Hepatocyte (in vitro differentiated cells): ENCODE results near the gene TESMIN.

Experiments used
- CTCF ChIP-seq: fragments of 200-600 bp; sonication (generic); IDR thresholded peaks from 2 replicates; pipeline ENCODE4 v1.5.1; 2016; ENCODE audit warnings: antibody characterized with exemption, mild to moderate bottlenecking; ENCODE audit not compliant: poor library complexity
- EZH2 ChIP-seq: fragments of 200-600 bp; sonication (generic); IDR thresholded peaks from 2 replicates; pipeline ENCODE4 v1.6.1; 2016; ENCODE audit warnings: antibody characterized with exemption, mild to moderate bottlenecking, borderline replicate concordance
- EZH2phosphoT487 ChIP-seq: fragments of 200-600 bp; sonication (generic); IDR thresholded peaks from one replicate; pipeline ENCODE4 v1.6.1; 2018; ENCODE audit warnings: antibody characterized with exemption, mild to moderate bottlenecking, low read depth, moderate library complexity; ENCODE audit not compliant: unreplicated experiment, severe bottlenecking

- TF ChIP-seq CTCF (no peak), EZH2phosphoT487 (no peak), EZH2 (no peak)
These were observed 15.7 kb downstream of the TESMIN start for GRCh38 chr11:68735646-68736045.
